Endothelial cell of umbilical vein (primary cell): ENCODE results near the gene GALNT10. TPM values are rescaled to one million over a fixed set of nuclear protein-coding genes. Genes with fewer than 3 reads are reported as not detected.
A peak's percentile ranks its signal among the peaks of the same experiment; 100 is the strongest.

Source experiments
- BruUV-seq: library from RNA; stranded (reverse); fragments of 400-500 nt; replicated peaks from 2 replicates; lab custom pipeline; 2021; lab: Mats Ljungman, UMichigan
- CTCF ChIA-PET: fragments of 300-600, 350-600 bp; sonication (Branson Sonifier 250); formaldehyde crosslinking; loops from one replicate; lab custom pipeline; 2021; ENCODE audit warnings: antibody characterized with exemption, inconsistent platforms; lab: Charles Lee
- POLR2A ChIA-PET: fragments of 300-600, 350-600 bp; sonication (Branson Sonifier 250); formaldehyde crosslinking; loops from one replicate; lab custom pipeline; 2021; ENCODE audit warnings: antibody characterized with exemption, inconsistent platforms; lab: Charles Lee
- DNase-seq: peaks from one replicate; pipeline ENCODE4 v3.0.0-alpha.2; 2011; ENCODE audit warnings: low read depth, low spot score
- FAIRE-seq: peaks from 2 replicates; lab custom pipeline; 2011; peaks lifted over from hg19 to GRCh38; lab: Jason Lieb, UNC
- H2AFZ ChIP-seq: 2 replicates; pipeline ENCODE4 v1.6.0; 2012; ENCODE audit warnings: low read depth, low read length, control low read depth, inconsistent platforms
- H3K27ac ChIP-seq: 2 replicates; pipeline ENCODE4 v1.5.1; 2011; ENCODE audit warnings: low read depth, mild to moderate bottlenecking, control low read depth, low read length, moderate library complexity; ENCODE audit not compliant: insufficient read depth
- H3K27me3 ChIP-seq, 2 experiments: 2 replicates each; pipeline versions ENCODE4 v1.6.0 to v1.6.1; 2011; ENCODE audit warnings: low read length in 2 of 2, mixed read lengths in 1 of 2; ENCODE audit not compliant: control insufficient read depth in 2 of 2, insufficient read depth in 2 of 2
- H3K36me3 ChIP-seq, 2 experiments: 2 replicates in 1 of 2; 3 replicates in 1 of 2; pipeline ENCODE4 v1.5.1; 2011; ENCODE audit warnings: low read length in 2 of 2, mild to moderate bottlenecking in 1 of 2, moderate library complexity in 1 of 2; ENCODE audit not compliant: control insufficient read depth in 2 of 2, insufficient read depth in 2 of 2; ENCODE audit errors: extremely low read depth in 1 of 2
- H3K4me1 ChIP-seq: 3 replicates; pipeline ENCODE4 v1.5.1; 2011; ENCODE audit warnings: mild to moderate bottlenecking, low read length; ENCODE audit not compliant: control insufficient read depth, insufficient read depth; ENCODE audit errors: extremely low read depth
- H3K4me2 ChIP-seq: 2 replicates; pipeline ENCODE4 v1.6.1; 2011; ENCODE audit warnings: low read length, control low read depth, mixed read lengths; ENCODE audit not compliant: insufficient read depth
- H3K4me3 ChIP-seq, 3 experiments: fragments of 200-600 bp in 1 of 3; sonication (generic), shearing (Covaris generic) in 1 of 3; replicated peaks in 1 of 3; 2 replicates each; pipeline ENCODE4 v1.5.1; 2011 to 2016; ENCODE audit warnings: control low read depth in 3 of 3, low read length in 3 of 3, mild to moderate bottlenecking in 2 of 3, inconsistent platforms in 1 of 3, low read depth in 1 of 3, moderate library complexity in 1 of 3; ENCODE audit not compliant: insufficient read depth in 1 of 3
- H3K79me2 ChIP-seq: 2 replicates; pipeline ENCODE4 v1.6.0; 2012; ENCODE audit warnings: low read length, inconsistent platforms; ENCODE audit not compliant: control insufficient read depth, insufficient read depth
- H3K9ac ChIP-seq: replicated peaks from 2 replicates; pipeline ENCODE3; 2011; ENCODE audit warnings: low read length, control low read depth; ENCODE audit not compliant: insufficient read depth; ENCODE audit errors: extremely low read depth
- H3K9me1 ChIP-seq: replicated peaks from 3 replicates; pipeline ENCODE4 v1.6.0; 2011; ENCODE audit warnings: mild to moderate bottlenecking, low read length; ENCODE audit not compliant: control insufficient read depth, insufficient read depth; ENCODE audit errors: extremely low read depth
- H3K9me3 ChIP-seq: replicated peaks from 2 replicates; pipeline ENCODE4 v1.5.1; 2012; ENCODE audit warnings: low read length, inconsistent platforms; ENCODE audit not compliant: control insufficient read depth, insufficient read depth
- H4K20me1 ChIP-seq: replicated peaks from 2 replicates; pipeline ENCODE3; 2011; ENCODE audit warnings: mild to moderate bottlenecking, low read length; ENCODE audit not compliant: control insufficient read depth, insufficient read depth; ENCODE audit errors: extremely low read depth
- CTCF ChIP-seq, 2 donors: IDR thresholded peaks; 1 replicate in 1 of 2; 2 replicates in 1 of 2; pipeline ENCODE4 v1.5.1; 2011; ENCODE audit warnings: low read length in 2 of 2, mild to moderate bottlenecking in 2 of 2, moderate library complexity in 2 of 2, control low read depth in 1 of 2, inconsistent platforms in 1 of 2, low read depth in 1 of 2; ENCODE audit not compliant: insufficient read depth in 1 of 2; ENCODE audit errors: extremely low read depth in 1 of 2
- EZH2 ChIP-seq: IDR thresholded peaks from 2 replicates; pipeline ENCODE4 v1.6.1; 2012; ENCODE audit warnings: borderline replicate concordance, low read depth, mild to moderate bottlenecking, moderate library complexity, low read length, inconsistent platforms; ENCODE audit not compliant: severe bottlenecking
- FOS ChIP-seq: IDR thresholded peaks from 2 replicates; pipeline ENCODE4 v1.6.1; 2011; ENCODE audit warnings: mild to moderate bottlenecking, low read length, moderate library complexity, borderline replicate concordance; ENCODE audit not compliant: insufficient read depth
- GATA2 ChIP-seq: IDR thresholded peaks from 2 replicates; pipeline ENCODE4 v1.7.0; 2011; ENCODE audit warnings: low read depth, mild to moderate bottlenecking, moderate library complexity, mixed read lengths, low read length; ENCODE audit not compliant: insufficient read length, insufficient read depth
- JUN ChIP-seq: IDR thresholded peaks from 2 replicates; pipeline ENCODE4 v1.6.1; 2011; ENCODE audit warnings: borderline replicate concordance, low read depth; ENCODE audit not compliant: insufficient read length, insufficient read depth
- MYC ChIP-seq: IDR thresholded peaks from one replicate; pipeline ENCODE4 v1.6.1; 2011; ENCODE audit warnings: mild to moderate bottlenecking, low read depth, low read length
- POLR2A ChIP-seq: IDR thresholded peaks from 2 replicates; pipeline ENCODE4 v1.6.1; 2012; ENCODE audit warnings: low read depth, mild to moderate bottlenecking, control low read depth, low read length
- POLR2AphosphoS5 ChIP-seq: IDR thresholded peaks from 2 replicates; pipeline ENCODE4 v1.6.1; 2012; ENCODE audit warnings: low read depth, mild to moderate bottlenecking, control low read depth, low read length, moderate library complexity; ENCODE audit not compliant: insufficient read depth
- dilution Hi-C: fragments of 300-500 bp; cut with MboI; formaldehyde crosslinking; loops from one replicate; pipeline ENCODE4 v1.15.0; 2019; ENCODE audit warnings: low sequenced_read_pairs; ENCODE audit not compliant: extremely low pct_ligation_motif_present
- intact Hi-C: fragments of 100-400 bp; cut with micrococcal nuclease; formaldehyde crosslinking; loops from one replicate; pipeline ENCODE4 v1.10.0; 2022
- polyA plus RNA-seq, 4 experiments: library from polyadenylated mRNA; depleted of rRNA in 3 of 4; stranded (reverse) in 3 of 4; unstranded in 1 of 4; fragments of >200 nt; gene quantifications; 2 replicates each; pipeline versions ENCODE4 v1.2.1 to v1.2.3, GENCODE V29; 2011 to 2012; ENCODE audit warnings: missing spikeins in 1 of 4
- total RNA-seq: library from RNA; stranded (reverse); gene quantifications from 2 replicates; pipeline ENCODE4 v1.2.3, GENCODE V29; 2021
- TF ChIP-seq, protein P1 (sequence below): IDR thresholded peaks from 2 replicates; pipeline ENCODE4 v1.6.1; 2011; ENCODE audit not compliant: insufficient read depth, insufficient read length

The GALNT10 gene
- total and polyA plus RNA-seq, 2 donors (not counting 3 experiments of a cell fraction or from before 2014, with no cell fraction given), result 70.2 to 77.6 TPM

DNA sequence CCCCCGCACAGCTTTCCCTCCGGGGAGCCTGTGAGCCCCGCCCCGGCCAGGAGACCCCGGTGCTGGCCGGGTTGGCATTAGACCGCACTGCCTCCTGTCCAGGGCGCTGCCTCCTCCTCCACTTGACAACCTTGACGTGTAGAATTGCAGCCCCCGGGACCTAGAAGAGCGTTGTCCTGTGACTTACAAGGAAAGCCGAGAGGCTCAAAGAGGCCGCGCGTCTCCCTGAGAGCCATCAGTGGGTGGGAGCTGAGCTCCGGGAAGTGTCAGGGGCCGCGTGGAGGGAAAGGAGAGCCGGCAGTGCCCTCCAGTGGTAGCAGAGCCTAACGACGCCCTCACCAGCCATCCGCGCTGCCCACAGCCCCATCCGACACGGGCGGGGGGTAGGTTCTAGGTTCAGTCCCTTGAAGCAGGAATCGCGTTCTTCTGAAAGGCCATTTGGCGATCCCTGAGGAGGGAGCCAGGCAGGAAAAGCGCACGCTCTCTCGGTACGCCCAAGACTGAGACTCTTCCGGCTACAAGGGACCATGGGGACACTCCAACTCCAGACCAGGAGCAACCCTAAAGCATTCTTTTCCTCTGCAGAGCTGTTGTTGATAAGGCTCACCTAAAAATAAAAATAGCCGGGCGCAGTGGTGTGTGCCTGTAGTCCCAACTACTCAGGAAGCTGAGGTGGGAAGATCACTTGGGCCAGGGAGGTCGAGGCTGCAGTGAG lies 214.7 kb downstream of the GALNT10 start:
- dilution Hi-C loops, result no loop called here
- Histone ChIP-seq H2AFZ (peak overlapping the region; percentile 46), H3K27me3 (no peaks in the 10 kb centered on the region), H3K9me3 (no peaks in the 10 kb centered on the region), H4K20me1 (no peaks in the 10 kb centered on the region), H3K9me1 (no peaks in the 10 kb centered on the region), H3K4me1 (no peaks in the 10 kb centered on the region), H3K9ac (peak overlapping the region; percentile 17), H3K27ac (no peak overlapping the region), H3K36me3 (peaks cover 0 to 5% of the 10 kb centered on the region in 2 experiments), H3K4me3 (peak overlapping the region in 1 of 3 experiments; percentile 6), H3K79me2 (no peaks in the 10 kb centered on the region), H3K4me2 (peak overlapping the region; percentile 23)
- ChIA-PET POLR2A (interaction anchor here (0.6 to 1.0 kb wide), 2 partner anchors 180 to 333 kb away, joined by 4 to 6 read pairs; no protein-coding TSS in a partner anchor), CTCF (interaction anchor here (0.6 to 4.5 kb wide), 52 partner anchors 10 to 431 kb away, joined by 3 to 175 read pairs (median 5); partner anchors contain the start of genes FAM114A2, GALNT10 and MFAP3)
- peak; percentile 93 for FAIRE-seq
- BruUV-seq, result no TSS peak
- TF ChIP-seq, protein P1, sequence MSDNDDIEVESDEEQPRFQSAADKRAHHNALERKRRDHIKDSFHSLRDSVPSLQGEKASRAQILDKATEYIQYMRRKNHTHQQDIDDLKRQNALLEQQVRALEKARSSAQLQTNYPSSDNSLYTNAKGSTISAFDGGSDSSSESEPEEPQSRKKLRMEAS, result no peak
- no peak for TF ChIP-seq FOS
- peak; percentile 88 to 95 for TF ChIP-seq CTCF (IDR thresholded peaks at IDR 0.05; ENCODE audit: extremely low read depth in 1 of 2, insufficient read depth in 1 of 2, low read depth in 1 of 2, low read length in 2 of 2)
- peak; percentile 31 for TF ChIP-seq POLR2AphosphoS5
- peak; percentile 55 for TF ChIP-seq MYC
- no peak for TF ChIP-seq POLR2A
- TF ChIP-seq GATA2, result no peak
- TF ChIP-seq JUN, result no peak
- TF ChIP-seq EZH2, result no peak
- peak; percentile 76 for DNase-seq
- intact Hi-C loops, result loop anchor here (1.0 to 5.0 kb wide), 9 partner anchors 36 to 431 kb away; partner anchors contain the start of gene GALNT10
